ENCODE results near the gene PHLDA3. TPM values are rescaled to one million over a fixed set of nuclear protein-coding genes. Genes with fewer than 3 reads are reported as not detected.

Gene PHLDA3
- total and polyA plus RNA-seq, 2 of the 13 experiments (the other 11 are each of a cell fraction or from before 2014, with no cell fraction given): 16.7 to 33.6 TPM

- Histone ChIP-seq H3K36me3 (replicated peaks in 1 of 2; ENCODE audit: control insufficient read depth in 1 of 2, insufficient read depth in 2 of 2, low read length in 2 of 2) (no peaks in the 10 kb centered on the region), H3K27ac (ENCODE audit: extremely low read length, insufficient read depth, low read length) (no peak overlapping the region), H3K27me3 (ENCODE audit: control insufficient read depth in 1 of 2, insufficient read depth in 2 of 2, low read length in 2 of 2) (peaks cover 10 to 62% of the 10 kb centered on the region in 2 experiments), H3K4me2 (ENCODE audit: low read depth, low read length) (no peak overlapping the region), H3K4me1 (ENCODE audit: insufficient read depth, low read length) (no peaks in the 10 kb centered on the region), H4K20me1 (ENCODE audit: insufficient read depth, low read length) (no peaks in the 10 kb centered on the region), H2AFZ (ENCODE audit: low read length) (no peak overlapping the region), H3K9ac (ENCODE audit: insufficient read depth, low read depth, low read length) (no peak overlapping the region), H3K4me3 (replicated peaks in 1 of 3; ENCODE audit: insufficient read depth in 1 of 3, low read depth in 2 of 3, low read length in 3 of 3) (no peak overlapping the region), H3K9me3 (ENCODE audit: low read length) (no peaks in the 10 kb centered on the region), H3K79me2 (ENCODE audit: insufficient read depth, low read length) (no peaks in the 10 kb centered on the region)
- intact Hi-C loops (cut with micrococcal nuclease; ENCODE audit: unreplicated experiment): no loop called here
- no peak for DNase-seq (ENCODE audit: low spot score)
- ATAC-seq: no peak
- TF ChIP-seq PHF21A (CRISPR knock-in tag; IDR thresholded peaks at IDR 0.05): no peak
- TF ChIP-seq SOX6 (IDR thresholded peaks at IDR 0.05): no peak
- TF ChIP-seq SOX6 (CRISPR knock-in tag; IDR thresholded peaks at IDR 0.05): no peak
- TF ChIP-seq ZNF12 (CRISPR knock-in tag; IDR thresholded peaks at IDR 0.05): no peak
- TF ChIP-seq ZNF780A (CRISPR knock-in tag; IDR thresholded peaks at IDR 0.05): no peak
- peak; percentile 38; the same call in 1 of the 2 replicates for TF ChIP-seq ZNF629 (CRISPR knock-in tag; conservative IDR thresholded peaks at IDR 0.05)
- TF ChIP-seq REL (CRISPR knock-in tag; conservative IDR thresholded peaks at IDR 0.05): no peak
- TF ChIP-seq UBTF (CRISPR knock-in tag; IDR thresholded peaks at IDR 0.05): no peak
- no peak for TF ChIP-seq ZNF101 (CRISPR knock-in tag; IDR thresholded peaks at IDR 0.05; ENCODE audit: borderline replicate concordance, low read depth)
- in situ Hi-C loops (cut with HindIII; ENCODE audit: extremely low pct_ligation_motif_present, low pct_unique_long_range_greater_than_20kb): no loop called here
- FAIRE-seq: no peak
- ChIA-PET CTCF (ENCODE audit: low intra/inter-chr PET ratio, low total read pairs) (no interaction called here), POLR2A (no interaction called here)
- 31% methylated on average over 13 of the region's 15 CpGs for WGBS (ENCODE audit: low lambda C conversion rate)
- BruUV-seq (replicated peaks): no TSS peak
Measured at GRCh38 chr1:201426479-201427310, 42.3 kb downstream of the PHLDA3 start.
